K562 (cell line): ENCODE data around the gene GP1BB. TPM values are rescaled to one million over a fixed set of nuclear protein-coding genes. Genes with fewer than 3 reads are reported as not detected.

Experiments
- ATAC-seq: fragments of 200-7000 bp; cut with Tn5 transposase; 3 replicates; pipeline ENCODE4 v1.9.1; 2020; ENCODE audit warnings: moderate library complexity
- BruUV-seq: library from RNA; stranded (reverse); fragments of 400-500 nt; replicated peaks from 2 replicates; lab custom pipeline; 2021; lab: Mats Ljungman, UMichigan
- CTCF ChIA-PET: fragments of 300-600 bp; formaldehyde crosslinking; extraction: SDS; loops from one replicate; lab custom pipeline; 2021; ENCODE audit warnings: low intra/inter-chr PET ratio; lab: Yijun Ruan, JAX
- POLR2A ChIA-PET: fragments of 300-600, 350-650 bp; sonication (Branson Sonifier 250); formaldehyde crosslinking; extraction: SDS; loops from one replicate; lab custom pipeline; 2021; ENCODE audit warnings: antibody characterized with exemption, inconsistent platforms; lab: Yijun Ruan, JAX
- DNase-seq, 4 experiments: peaks; one replicate each; pipeline versions ENCODE4 v3.0.0 to v3.0.0-alpha.2; 2011 to 2018; ENCODE audit warnings: low spot score in 3 of 4, mixed read lengths in 3 of 4; ENCODE audit errors: extremely low read depth in 1 of 4
- FAIRE-seq: peaks from 2 replicates; lab custom pipeline; 2011; peaks lifted over from hg19 to GRCh38; lab: Jason Lieb, UNC
- H2AFZ ChIP-seq: 2 replicates; pipeline ENCODE4 v1.6.0; 2011; ENCODE audit warnings: low read depth, low read length, control low read depth, inconsistent platforms
- H3K27ac ChIP-seq: fragments of 200-600 bp; 3 replicates; pipeline ENCODE4 v1.8.0; 2011; ENCODE audit warnings: low read depth, mild to moderate bottlenecking, control low read depth, inconsistent platforms, low read length, moderate library complexity, mixed read lengths; ENCODE audit errors: extremely low read depth
- H3K27me3 ChIP-seq, 2 experiments: fragments of 300-600 bp in 1 of 2; 2 replicates in 1 of 2; 3 replicates in 1 of 2; pipeline versions ENCODE4 v1.6.0 to v1.8.0; 2011; ENCODE audit warnings: inconsistent platforms in 2 of 2, low read length in 2 of 2, mild to moderate bottlenecking in 1 of 2, mixed read lengths in 1 of 2, moderate library complexity in 1 of 2; ENCODE audit not compliant: control insufficient read depth in 2 of 2, insufficient read depth in 2 of 2
- H3K36me3 ChIP-seq: fragments of 300-600 bp; 3 replicates; pipeline ENCODE4 v1.8.0; 2011; ENCODE audit warnings: mild to moderate bottlenecking, low read length, inconsistent platforms; ENCODE audit not compliant: control insufficient read depth, insufficient read depth
- H3K4me1 ChIP-seq, 2 experiments: fragments of 200-600 bp in 1 of 2; replicated peaks in 1 of 2; 2 replicates in 1 of 2; 3 replicates in 1 of 2; pipeline versions ENCODE4 v1.5.1 to v1.8.0; 2011; ENCODE audit warnings: inconsistent platforms in 2 of 2, low read length in 2 of 2, mild to moderate bottlenecking in 1 of 2, mixed read lengths in 1 of 2, moderate library complexity in 1 of 2; ENCODE audit not compliant: control insufficient read depth in 2 of 2, insufficient read depth in 2 of 2
- H3K4me2 ChIP-seq: 2 replicates; pipeline ENCODE4 v1.6.1; 2011; ENCODE audit warnings: low read length, control low read depth, inconsistent platforms, mixed read lengths; ENCODE audit not compliant: insufficient read depth
- H3K4me3 ChIP-seq: fragments of 200-600 bp; sonication (generic), shearing (Covaris generic); 2 replicates; pipeline ENCODE4 v1.5.1; 2016; ENCODE audit warnings: control low read depth, inconsistent platforms
- H3K79me2 ChIP-seq: fragments of 200-600 bp; 3 replicates; pipeline ENCODE4 v1.8.0; 2011; ENCODE audit warnings: low read length, inconsistent platforms; ENCODE audit not compliant: control insufficient read depth, insufficient read depth
- H3K9ac ChIP-seq, 2 experiments: 2 replicates each; pipeline versions ENCODE4 v1.6.0 to v1.6.1; 2011; ENCODE audit warnings: low read depth in 2 of 2, low read length in 2 of 2, control low read depth in 1 of 2, inconsistent platforms in 1 of 2, mild to moderate bottlenecking in 1 of 2, mixed read lengths in 1 of 2; ENCODE audit not compliant: insufficient read depth in 1 of 2
- H3K9me1 ChIP-seq: one replicate; pipeline ENCODE4 v1.6.0; 2011; ENCODE audit warnings: inconsistent platforms, mild to moderate bottlenecking, low read length, moderate library complexity; ENCODE audit not compliant: control insufficient read depth, insufficient read depth
- H3K9me3 ChIP-seq: replicated peaks from 2 replicates; pipeline ENCODE4 v1.5.1; 2011; ENCODE audit warnings: low read depth, low read length, inconsistent platforms; ENCODE audit not compliant: control insufficient read depth, insufficient read depth
- H4K20me1 ChIP-seq: replicated peaks from 2 replicates; pipeline ENCODE4 v1.6.1; 2011; ENCODE audit warnings: low read length, inconsistent platforms, mixed read lengths; ENCODE audit not compliant: control insufficient read depth, insufficient read depth
- CBX2 ChIP-seq: fragments of 200-600 bp; sonication (generic); IDR thresholded peaks from one replicate; pipeline ENCODE4 v1.6.1; 2012; ENCODE audit warnings: mild to moderate bottlenecking, low read length, inconsistent platforms; ENCODE audit not compliant: insufficient read depth, poor library complexity, severe bottlenecking
- CBX8 ChIP-seq: fragments of 200-600 bp; sonication (generic); IDR thresholded peaks from 2 replicates; pipeline ENCODE4 v1.6.1; 2012; ENCODE audit warnings: borderline replicate concordance, mixed run types, low read depth, mild to moderate bottlenecking, moderate library complexity, mixed read lengths, low read length, control low read depth, inconsistent platforms; ENCODE audit not compliant: poor library complexity, severe bottlenecking; ENCODE audit errors: extremely low read depth
- CEBPB ChIP-seq: fragments of 450-650 bp; IDR thresholded peaks from 2 replicates; pipeline ENCODE4 v1.6.1; 2016; ENCODE audit warnings: missing genetic modification characterization, missing compliant biosample characterization
- CREB1 ChIP-seq, 2 experiments: sonication (generic) in 1 of 2; formaldehyde crosslinking in 1 of 2; IDR thresholded peaks; 2 replicates each; pipeline versions ENCODE4 v1.6.1 to v1.8.0; 2012 to 2022; ENCODE audit warnings: inconsistent platforms in 1 of 2, mild to moderate bottlenecking in 1 of 2, missing genetic modification reagents in 1 of 2, moderate library complexity in 1 of 2
- EGR1 ChIP-seq: fragments of 450-650 bp; conservative IDR thresholded peaks from 2 replicates; pipeline ENCODE4 v1.6.1; 2017; ENCODE audit warnings: mild to moderate bottlenecking
- ETS2 ChIP-seq: IDR thresholded peaks from 2 replicates; pipeline ENCODE4 v1.6.1; 2016; ENCODE audit warnings: borderline replicate concordance, missing genetic modification characterization, mild to moderate bottlenecking, moderate library complexity, missing compliant biosample characterization; ENCODE audit not compliant: poor library complexity, severe bottlenecking
- EZH2 ChIP-seq: IDR thresholded peaks from 2 replicates; pipeline ENCODE4 v1.6.1; 2012; ENCODE audit warnings: low read depth, mild to moderate bottlenecking, inconsistent platforms, low read length, borderline replicate concordance
- FOXJ3 ChIP-seq: sonication (generic); formaldehyde crosslinking; IDR thresholded peaks from 2 replicates; pipeline ENCODE4 v1.4.0; 2020; ENCODE audit warnings: mild to moderate bottlenecking, missing genetic modification reagents
- HDAC2 ChIP-seq: fragments of 450-650 bp; IDR thresholded peaks from 2 replicates; pipeline ENCODE4 v1.6.1; 2016; ENCODE audit warnings: mild to moderate bottlenecking
- KDM2B ChIP-seq: fragments of 250-450 bp; sonication (Bioruptor Pico); IDR thresholded peaks from 2 replicates; pipeline ENCODE4 v1.8.0; 2021; ENCODE audit warnings: mild to moderate bottlenecking, moderate library complexity
- SMC3 ChIP-seq: conservative IDR thresholded peaks from 2 replicates; pipeline ENCODE4 v1.6.1; 2011; ENCODE audit warnings: low read depth, low read length, improper control_type of control experiment; ENCODE audit not compliant: insufficient read depth
- ZFP36 ChIP-seq: fragments of 150-350 bp; IDR thresholded peaks from 2 replicates; pipeline ENCODE4 v1.6.1; 2018; ENCODE audit warnings: low read length, low read depth; ENCODE audit not compliant: partially characterized antibody
- ZFP91 ChIP-seq: sonication (generic); formaldehyde crosslinking; IDR thresholded peaks from 2 replicates; pipeline ENCODE4 v1.8.0; 2022; ENCODE audit warnings: mild to moderate bottlenecking, missing genetic modification reagents
- ZNF121 ChIP-seq: sonication (generic); formaldehyde crosslinking; conservative IDR thresholded peaks from 2 replicates; pipeline ENCODE4 v1.8.0; 2022; ENCODE audit warnings: missing genetic modification reagents
- WGBS: fragments of 100-300 bp; shearing (Covaris generic); methylation state at CpG from one replicate; pipeline ENCODE4 v1.1.6; 2016; ENCODE audit warnings: low coverage, mixed read lengths; ENCODE audit not compliant: insufficient coverage; ENCODE audit errors: missing lambda C conversion rate; 5-methylcytosine and 5-hydroxymethylcytosine counted together
- in situ Hi-C: fragments of 300-500 bp; cut with MboI; formaldehyde crosslinking; loops from 4 replicates; pipeline ENCODE4 v1.15.0; 2018; ENCODE audit warnings: inconsistent platforms, mixed read lengths
- intact Hi-C: fragments of 100-400 bp; cut with micrococcal nuclease; formaldehyde crosslinking; loops from 2 replicates; pipeline ENCODE4 v1.14.2; 2022
- polyA plus RNA-seq, 8 experiments: library from polyadenylated mRNA; depleted of rRNA in 4 of 8; stranded (reverse) in 5 of 8; unstranded in 3 of 8; fragments of >200 nt; fragmentation: Nextera tagmentation in 2 of 8; fragmentation: Illumina TruSeq in 1 of 8; extraction: Ambion mirVana in 2 of 8; extraction: Trizol in 1 of 8; gene quantifications; 2 replicates each; pipeline versions ENCODE4 v1.2.1 to v1.2.3, GENCODE V29; 2011 to 2014; ENCODE audit warnings: inconsistent platforms in 1 of 8, missing spikeins in 1 of 8
- total RNA-seq, 7 experiments: library from RNA; depleted of rRNA in 6 of 7; stranded (reverse); fragments of >200 nt in 6 of 7; fragmentation: Illumina TruSeq in 2 of 7; extraction: Trizol in 2 of 7; gene quantifications; 2 replicates each; pipeline versions ENCODE4 v1.2.1 to v1.2.3, GENCODE V29; 2011 to 2021; ENCODE audit warnings: low replicate concordance in 1 of 7
- TF ChIP-seq, protein P1 (sequence below): sonication (generic); formaldehyde crosslinking; IDR thresholded peaks from 2 replicates; pipeline ENCODE4 v1.8.1; 2022; ENCODE audit warnings: missing genetic modification reagents

Gene GP1BB
- total and polyA plus RNA-seq, 9 of the 15 experiments (the other 6 are each of a cell fraction or from before 2014, with no cell fraction given) = 0.69 to 162 (median 2.8) TPM

DNA sequence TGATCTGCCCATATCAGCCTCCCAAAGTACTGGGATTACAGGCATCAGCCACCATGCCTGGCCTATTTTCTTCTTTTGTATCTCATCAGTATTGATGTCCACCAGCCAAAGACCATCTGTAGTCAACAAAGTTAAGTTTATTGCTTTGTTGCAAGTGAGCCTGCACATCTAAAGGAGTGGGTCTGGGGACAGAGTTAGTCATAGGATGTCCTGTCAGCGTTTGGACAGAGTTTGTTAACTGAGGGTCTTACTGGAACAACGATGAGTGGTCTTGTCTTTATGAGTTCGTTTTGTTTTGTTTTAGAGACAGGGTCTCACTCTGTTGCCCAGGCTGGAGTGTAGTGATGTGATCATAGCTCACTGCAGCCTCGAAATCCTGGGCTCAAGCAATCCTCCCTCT is 49.7 kb upstream of the GP1BB start (continued):
- TF ChIP-seq ZNF121 (CRISPR knock-in tag) (peak; percentile 82; the same call in 1 of the 2 replicates), CREB1 (IDR thresholded peaks at IDR 0.05) (no peak), CREB1 (CRISPR knock-in tag; IDR thresholded peaks at IDR 0.05) (no peak), ZFP36 (peak; percentile 45), ZFP91 (CRISPR knock-in tag) (peak; percentile 27), CBX8 (peak; percentile 85), CBX2 (peak; percentile 89)
- TF ChIP-seq, all 486 proteins: peak for 10

- no peak overlapping the region for H3K4me2 ChIP-seq
- ATAC-seq (no peak), FAIRE-seq (no peak), DNase-seq (peak in 1 of 4 experiments; percentile 22)
- no peak overlapping the region for H2AFZ ChIP-seq
- H3K9me3 ChIP-seq = peaks cover 3% of the 10 kb centered on the region; the same call in 1 of the 2 replicates
- ChIA-PET CTCF (interaction anchor here (1.1 kb wide), 1 partner anchor 44 kb away, joined by 3 read pairs; no protein-coding TSS in a partner anchor), POLR2A (interaction anchor here (0.6 to 10.5 kb wide), 11 partner anchors 10 to 530 kb away, joined by 3 to 80 read pairs (median 3); partner anchors contain the start of gene ESS2)
- no peaks in the 10 kb centered on the region for H3K79me2 ChIP-seq
- no peaks in the 10 kb centered on the region for H3K9me1 ChIP-seq
- WGBS = 2% methylated on average over 11 of the region's 11 CpGs
- in situ Hi-C loops = no loop called here
- peaks cover 39 to 55% of the 10 kb centered on the region in 2 experiments for H3K27me3 ChIP-seq
- intact Hi-C loops = no loop called here
- peak overlapping the region in 1 of 2 experiments; percentile 29; a peak in 1 of 4 replicates for H3K9ac ChIP-seq
- no peak overlapping the region for H3K4me3 ChIP-seq
- H4K20me1 ChIP-seq = no peaks in the 10 kb centered on the region
- H3K27ac ChIP-seq = no peak overlapping the region
- no TSS peak for BruUV-seq
- H3K36me3 ChIP-seq = no peaks in the 10 kb centered on the region
- H3K4me1 ChIP-seq = peaks cover 0 to under 1% of the 10 kb centered on the region in 2 experiments; a peak in 2 of 5 replicates
- peak; percentile 39 for TF ChIP-seq ETS2 (tag)
- TF ChIP-seq HDAC2 = no peak
- peak; percentile 8; the same call in 1 of the 2 replicates for TF ChIP-seq KDM2B
- TF ChIP-seq EZH2 = 0 out of 2 replicates have a peak, but pooled peaks have one; percentile 2
- no peak for TF ChIP-seq FOXJ3 (CRISPR knock-in tag)
- TF ChIP-seq EGR1 = 0 out of 2 replicates have a peak, but pooled peaks have one; percentile 5
- TF ChIP-seq SMC3 = 0 out of 2 replicates have a peak, but pooled peaks have one; percentile 8
- TF ChIP-seq, protein P1, sequence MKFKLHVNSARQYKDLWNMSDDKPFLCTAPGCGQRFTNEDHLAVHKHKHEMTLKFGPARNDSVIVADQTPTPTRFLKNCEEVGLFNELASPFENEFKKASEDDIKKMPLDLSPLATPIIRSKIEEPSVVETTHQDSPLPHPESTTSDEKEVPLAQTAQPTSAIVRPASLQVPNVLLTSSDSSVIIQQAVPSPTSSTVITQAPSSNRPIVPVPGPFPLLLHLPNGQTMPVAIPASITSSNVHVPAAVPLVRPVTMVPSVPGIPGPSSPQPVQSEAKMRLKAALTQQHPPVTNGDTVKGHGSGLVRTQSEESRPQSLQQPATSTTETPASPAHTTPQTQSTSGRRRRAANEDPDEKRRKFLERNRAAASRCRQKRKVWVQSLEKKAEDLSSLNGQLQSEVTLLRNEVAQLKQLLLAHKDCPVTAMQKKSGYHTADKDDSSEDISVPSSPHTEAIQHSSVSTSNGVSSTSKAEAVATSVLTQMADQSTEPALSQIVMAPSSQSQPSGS (CRISPR knock-in tag) = no peak
- 0 out of 2 replicates have a peak, but pooled peaks have one; percentile 18 for TF ChIP-seq CEBPB
These were observed 49.0 kb upstream of the GP1BB start for GRCh38 chr22:19674129-19674928.
